GM23338 (cell line): ENCODE data around the gene GGA2. TPM values are rescaled to one million over a fixed set of nuclear protein-coding genes. Genes with fewer than 3 reads are reported as not detected.

Experiments used
- ATAC-seq: fragments of 200-7000 bp; cut with Tn5 transposase; 3 replicates; pipeline ENCODE4 v1.9.1; 2020
- DNase-seq: peaks from one replicate; pipeline ENCODE4 v3.0.0-alpha.2; 2015; ENCODE audit warnings: low spot score
- H2AFZ ChIP-seq: fragments of 200-600 bp; sonication (generic); 2 replicates; pipeline ENCODE4 v1.8.0; 2016; ENCODE audit warnings: antibody characterized with exemption, mild to moderate bottlenecking, moderate library complexity
- H3F3A ChIP-seq: fragments of 200-600 bp; sonication (generic); replicated peaks from 2 replicates; pipeline ENCODE4 v1.8.0; 2017; ENCODE audit warnings: antibody characterized with exemption, mixed run types, low read depth
- H3K27ac ChIP-seq: fragments of 200-600 bp; sonication (generic); 2 replicates; pipeline ENCODE4 v1.6.1; 2016; ENCODE audit warnings: low read depth
- H3K27me3 ChIP-seq: fragments of 200-600 bp; sonication (generic); 2 replicates; pipeline ENCODE4 v1.8.0; 2016; ENCODE audit warnings: mild to moderate bottlenecking, mixed run types, moderate library complexity; ENCODE audit not compliant: insufficient read depth
- H3K36me3 ChIP-seq: fragments of 200-600 bp; sonication (generic); 2 replicates; pipeline ENCODE4 v1.8.0; 2016; ENCODE audit warnings: mild to moderate bottlenecking; ENCODE audit not compliant: insufficient read depth
- H3K4me1 ChIP-seq: fragments of 200-600 bp; sonication (generic); 2 replicates; pipeline ENCODE4 v1.8.0; 2016; ENCODE audit warnings: mild to moderate bottlenecking, moderate library complexity; ENCODE audit not compliant: insufficient read depth
- H3K4me2 ChIP-seq: fragments of 200-600 bp; sonication (generic); 2 replicates; pipeline ENCODE4 v1.7.1; 2017; ENCODE audit warnings: mixed run types
- H3K4me3 ChIP-seq: fragments of 200-600 bp; sonication (generic); 2 replicates; pipeline ENCODE4 v1.6.1; 2016; ENCODE audit warnings: mixed run types
- H3K79me2 ChIP-seq: fragments of 200-600 bp; sonication (generic); replicated peaks from 2 replicates; pipeline ENCODE4 v1.8.0; 2017; ENCODE audit warnings: mild to moderate bottlenecking; ENCODE audit not compliant: insufficient read depth
- H3K9me2 ChIP-seq: fragments of 200-600 bp; sonication (generic); 2 replicates; pipeline ENCODE4 v1.8.0; 2017; ENCODE audit not compliant: insufficient read depth
- H4K20me1 ChIP-seq: fragments of 200-600 bp; sonication (generic); replicated peaks from 2 replicates; pipeline ENCODE4 v1.8.0; 2017; ENCODE audit warnings: mild to moderate bottlenecking; ENCODE audit not compliant: insufficient read depth
- H3K27ac Mint-ChIP-seq: 2 replicates; pipeline ENCODE4 v1.8.0; 2020; ENCODE audit warnings: inconsistent platforms, mild to moderate bottlenecking, moderate library complexity, mixed read lengths
- H3K27me3 Mint-ChIP-seq: 3 replicates; pipeline ENCODE4 v1.8.0; 2022; ENCODE audit warnings: low read depth, mild to moderate bottlenecking, moderate library complexity, mixed read lengths, inconsistent platforms; ENCODE audit not compliant: insufficient read depth, poor library complexity
- H3K36me3 Mint-ChIP-seq: 3 replicates; pipeline ENCODE4 v1.8.0; 2021; ENCODE audit warnings: low read depth, mild to moderate bottlenecking, inconsistent platforms, moderate library complexity, mixed read lengths
- H3K4me1 Mint-ChIP-seq: 3 replicates; pipeline ENCODE4 v1.8.0; 2020; ENCODE audit warnings: mild to moderate bottlenecking, inconsistent platforms, mixed read lengths
- H3K4me3 Mint-ChIP-seq: 3 replicates; pipeline ENCODE4 v1.8.0; 2021; ENCODE audit warnings: moderate library complexity, mild to moderate bottlenecking, inconsistent platforms, mixed read lengths
- H3K9me3 Mint-ChIP-seq: 3 replicates; pipeline ENCODE4 v1.8.0; 2020; ENCODE audit warnings: moderate library complexity, mild to moderate bottlenecking, inconsistent platforms, mixed read lengths
- CREB1 ChIP-seq: fragments of 250-450 bp; sonication (Bioruptor Pico); IDR thresholded peaks from 2 replicates; pipeline ENCODE4 v1.5.0; 2020; ENCODE audit warnings: low read depth, mild to moderate bottlenecking, moderate library complexity
- EZH2 ChIP-seq: fragments of 200-600 bp; sonication (generic); IDR thresholded peaks from one replicate; pipeline ENCODE4 v1.8.0; 2017; ENCODE audit warnings: antibody characterized with exemption, mild to moderate bottlenecking, low read depth; ENCODE audit not compliant: unreplicated experiment
- EZH2phosphoT487 ChIP-seq: fragments of 200-600 bp; sonication (generic); IDR thresholded peaks from one replicate; pipeline ENCODE4 v1.8.1; 2018; ENCODE audit warnings: antibody characterized with exemption; ENCODE audit not compliant: unreplicated experiment
- JUNB ChIP-seq: IDR thresholded peaks from one replicate; pipeline ENCODE4 v1.6.1; 2016; ENCODE audit warnings: antibody characterized with exemption; ENCODE audit not compliant: unreplicated experiment
- NANOG ChIP-seq: IDR thresholded peaks from 2 replicates; pipeline ENCODE4 v1.6.1; 2016; ENCODE audit warnings: antibody characterized with exemption, borderline replicate concordance
- POLR2AphosphoS5 ChIP-seq: IDR thresholded peaks from 2 replicates; pipeline ENCODE4 v1.6.1; 2016; ENCODE audit warnings: antibody characterized with exemption, low read depth
- STAT1 ChIP-seq: IDR thresholded peaks from one replicate; pipeline ENCODE4 v1.6.1; 2016; ENCODE audit warnings: antibody characterized with exemption; ENCODE audit not compliant: unreplicated experiment
- ZNF114 ChIP-seq: fragments of 250-450 bp; sonication (Bioruptor Pico); IDR thresholded peaks from 2 replicates; pipeline ENCODE4 v1.5.0; 2020; ENCODE audit warnings: mild to moderate bottlenecking, moderate library complexity
- ZNF331 ChIP-seq: fragments of 250-450 bp; sonication (Bioruptor Pico); IDR thresholded peaks from 2 replicates; pipeline ENCODE4 v1.5.0; 2020; ENCODE audit warnings: low read depth, mild to moderate bottlenecking, moderate library complexity
- polyA plus RNA-seq: library from polyadenylated mRNA; unstranded; fragments of >200 nt; fragmentation: Nextera tagmentation; extraction: Ambion mirVana; gene quantifications from 2 replicates; pipeline ENCODE4 v1.2.1, GENCODE V29; 2016
- total RNA-seq: library from RNA; depleted of rRNA; stranded (reverse); fragments of >200 nt; shearing (Covaris generic); gene quantifications from 2 replicates; pipeline ENCODE4 v1.2.3, GENCODE V29; 2014
- TF ChIP-seq, protein P1 (sequence below): fragments of 250-450 bp; sonication (Bioruptor Pico); IDR thresholded peaks from 2 replicates; pipeline ENCODE4 v1.5.0; 2020; ENCODE audit warnings: mild to moderate bottlenecking, moderate library complexity
- TF ChIP-seq, protein P2 (sequence below): IDR thresholded peaks from one replicate; pipeline ENCODE4 v1.6.1; 2018; ENCODE audit warnings: antibody characterized with exemption; ENCODE audit not compliant: unreplicated experiment
- TF ChIP-seq, protein P3 (sequence below), 2 experiments: fragments of 200-600 bp in 1 of 2; sonication (generic) in 1 of 2; conservative IDR thresholded peaks; 2 replicates each; pipeline versions ENCODE4 v1.5.1 to v1.6.1; 2016 to 2017; ENCODE audit warnings: antibody characterized with exemption in 2 of 2, low read depth in 2 of 2, mild to moderate bottlenecking in 2 of 2, moderate library complexity in 1 of 2
- TF ChIP-seq, protein P4 (sequence below): IDR thresholded peaks from 2 replicates; pipeline ENCODE4 v1.6.1; 2016; ENCODE audit warnings: antibody characterized with exemption

Gene GGA2
- total and polyA plus RNA-seq, 2 experiments from 2014 or later = 40.3 to 76.6 TPM

DNA sequence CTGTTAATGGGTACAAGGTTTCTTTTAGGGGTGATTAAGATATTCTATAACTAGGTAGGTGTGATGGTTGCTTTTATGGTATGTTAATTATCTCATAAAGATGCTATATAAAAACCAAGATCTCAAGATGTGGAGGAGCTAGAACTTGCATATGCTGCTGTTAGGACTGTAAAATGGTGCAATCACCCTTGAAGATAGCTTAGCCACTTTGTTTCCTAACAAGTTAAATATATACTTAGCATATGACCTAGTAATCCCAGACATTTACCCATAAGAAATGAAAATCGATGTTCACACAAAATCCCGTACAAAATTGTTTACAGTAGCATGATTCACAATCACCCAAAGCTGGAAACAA lies 25.1 kb downstream of the GGA2 start:
- no peak for TF ChIP-seq ZNF331 (CRISPR knock-in tag)
- TF ChIP-seq POLR2AphosphoS5 = no peak
- TF ChIP-seq ZNF114 (CRISPR knock-in tag) = no peak
- TF ChIP-seq, protein P1, sequence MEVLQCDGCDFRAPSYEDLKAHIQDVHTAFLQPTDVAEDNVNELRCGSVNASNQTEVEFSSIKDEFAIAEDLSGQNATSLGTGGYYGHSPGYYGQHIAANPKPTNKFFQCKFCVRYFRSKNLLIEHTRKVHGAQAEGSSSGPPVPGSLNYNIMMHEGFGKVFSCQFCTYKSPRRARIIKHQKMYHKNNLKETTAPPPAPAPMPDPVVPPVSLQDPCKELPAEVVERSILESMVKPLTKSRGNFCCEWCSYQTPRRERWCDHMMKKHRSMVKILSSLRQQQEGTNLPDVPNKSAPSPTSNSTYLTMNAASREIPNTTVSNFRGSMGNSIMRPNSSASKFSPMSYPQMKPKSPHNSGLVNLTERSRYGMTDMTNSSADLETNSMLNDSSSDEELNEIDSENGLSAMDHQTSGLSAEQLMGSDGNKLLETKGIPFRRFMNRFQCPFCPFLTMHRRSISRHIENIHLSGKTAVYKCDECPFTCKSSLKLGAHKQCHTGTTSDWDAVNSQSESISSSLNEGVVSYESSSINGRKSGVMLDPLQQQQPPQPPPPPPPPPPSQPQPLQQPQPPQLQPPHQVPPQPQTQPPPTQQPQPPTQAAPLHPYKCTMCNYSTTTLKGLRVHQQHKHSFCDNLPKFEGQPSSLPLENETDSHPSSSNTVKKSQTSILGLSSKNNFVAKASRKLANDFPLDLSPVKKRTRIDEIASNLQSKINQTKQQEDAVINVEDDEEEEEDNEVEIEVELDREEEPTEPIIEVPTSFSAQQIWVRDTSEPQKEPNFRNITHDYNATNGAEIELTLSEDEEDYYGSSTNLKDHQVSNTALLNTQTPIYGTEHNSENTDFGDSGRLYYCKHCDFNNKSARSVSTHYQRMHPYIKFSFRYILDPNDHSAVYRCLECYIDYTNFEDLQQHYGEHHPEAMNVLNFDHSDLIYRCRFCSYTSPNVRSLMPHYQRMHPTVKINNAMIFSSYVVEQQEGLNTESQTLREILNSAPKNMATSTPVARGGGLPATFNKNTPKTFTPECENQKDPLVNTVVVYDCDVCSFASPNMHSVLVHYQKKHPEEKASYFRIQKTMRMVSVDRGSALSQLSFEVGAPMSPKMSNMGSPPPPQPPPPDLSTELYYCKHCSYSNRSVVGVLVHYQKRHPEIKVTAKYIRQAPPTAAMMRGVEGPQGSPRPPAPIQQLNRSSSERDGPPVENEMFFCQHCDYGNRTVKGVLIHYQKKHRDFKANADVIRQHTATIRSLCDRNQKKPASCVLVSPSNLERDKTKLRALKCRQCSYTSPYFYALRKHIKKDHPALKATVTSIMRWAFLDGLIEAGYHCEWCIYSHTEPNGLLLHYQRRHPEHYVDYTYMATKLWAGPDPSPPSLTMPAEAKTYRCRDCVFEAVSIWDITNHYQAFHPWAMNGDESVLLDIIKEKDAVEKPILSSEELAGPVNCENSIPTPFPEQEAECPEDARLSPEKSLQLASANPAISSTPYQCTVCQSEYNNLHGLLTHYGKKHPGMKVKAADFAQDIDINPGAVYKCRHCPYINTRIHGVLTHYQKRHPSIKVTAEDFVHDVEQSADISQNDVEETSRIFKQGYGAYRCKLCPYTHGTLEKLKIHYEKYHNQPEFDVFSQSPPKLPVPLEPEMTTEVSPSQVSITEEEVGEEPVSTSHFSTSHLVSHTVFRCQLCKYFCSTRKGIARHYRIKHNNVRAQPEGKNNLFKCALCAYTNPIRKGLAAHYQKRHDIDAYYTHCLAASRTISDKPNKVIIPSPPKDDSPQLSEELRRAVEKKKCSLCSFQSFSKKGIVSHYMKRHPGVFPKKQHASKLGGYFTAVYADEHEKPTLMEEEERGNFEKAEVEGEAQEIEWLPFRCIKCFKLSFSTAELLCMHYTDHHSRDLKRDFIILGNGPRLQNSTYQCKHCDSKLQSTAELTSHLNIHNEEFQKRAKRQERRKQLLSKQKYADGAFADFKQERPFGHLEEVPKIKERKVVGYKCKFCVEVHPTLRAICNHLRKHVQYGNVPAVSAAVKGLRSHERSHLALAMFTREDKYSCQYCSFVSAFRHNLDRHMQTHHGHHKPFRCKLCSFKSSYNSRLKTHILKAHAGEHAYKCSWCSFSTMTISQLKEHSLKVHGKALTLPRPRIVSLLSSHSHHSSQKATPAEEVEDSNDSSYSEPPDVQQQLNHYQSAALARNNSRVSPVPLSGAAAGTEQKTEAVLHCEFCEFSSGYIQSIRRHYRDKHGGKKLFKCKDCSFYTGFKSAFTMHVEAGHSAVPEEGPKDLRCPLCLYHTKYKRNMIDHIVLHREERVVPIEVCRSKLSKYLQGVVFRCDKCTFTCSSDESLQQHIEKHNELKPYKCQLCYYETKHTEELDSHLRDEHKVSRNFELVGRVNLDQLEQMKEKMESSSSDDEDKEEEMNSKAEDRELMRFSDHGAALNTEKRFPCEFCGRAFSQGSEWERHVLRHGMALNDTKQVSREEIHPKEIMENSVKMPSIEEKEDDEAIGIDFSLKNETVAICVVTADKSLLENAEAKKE (CRISPR knock-in tag) = no peak
- TF ChIP-seq STAT1 = no peak
- no peak for TF ChIP-seq JUNB
- TF ChIP-seq EZH2 = no peak
- TF ChIP-seq, protein P2, sequence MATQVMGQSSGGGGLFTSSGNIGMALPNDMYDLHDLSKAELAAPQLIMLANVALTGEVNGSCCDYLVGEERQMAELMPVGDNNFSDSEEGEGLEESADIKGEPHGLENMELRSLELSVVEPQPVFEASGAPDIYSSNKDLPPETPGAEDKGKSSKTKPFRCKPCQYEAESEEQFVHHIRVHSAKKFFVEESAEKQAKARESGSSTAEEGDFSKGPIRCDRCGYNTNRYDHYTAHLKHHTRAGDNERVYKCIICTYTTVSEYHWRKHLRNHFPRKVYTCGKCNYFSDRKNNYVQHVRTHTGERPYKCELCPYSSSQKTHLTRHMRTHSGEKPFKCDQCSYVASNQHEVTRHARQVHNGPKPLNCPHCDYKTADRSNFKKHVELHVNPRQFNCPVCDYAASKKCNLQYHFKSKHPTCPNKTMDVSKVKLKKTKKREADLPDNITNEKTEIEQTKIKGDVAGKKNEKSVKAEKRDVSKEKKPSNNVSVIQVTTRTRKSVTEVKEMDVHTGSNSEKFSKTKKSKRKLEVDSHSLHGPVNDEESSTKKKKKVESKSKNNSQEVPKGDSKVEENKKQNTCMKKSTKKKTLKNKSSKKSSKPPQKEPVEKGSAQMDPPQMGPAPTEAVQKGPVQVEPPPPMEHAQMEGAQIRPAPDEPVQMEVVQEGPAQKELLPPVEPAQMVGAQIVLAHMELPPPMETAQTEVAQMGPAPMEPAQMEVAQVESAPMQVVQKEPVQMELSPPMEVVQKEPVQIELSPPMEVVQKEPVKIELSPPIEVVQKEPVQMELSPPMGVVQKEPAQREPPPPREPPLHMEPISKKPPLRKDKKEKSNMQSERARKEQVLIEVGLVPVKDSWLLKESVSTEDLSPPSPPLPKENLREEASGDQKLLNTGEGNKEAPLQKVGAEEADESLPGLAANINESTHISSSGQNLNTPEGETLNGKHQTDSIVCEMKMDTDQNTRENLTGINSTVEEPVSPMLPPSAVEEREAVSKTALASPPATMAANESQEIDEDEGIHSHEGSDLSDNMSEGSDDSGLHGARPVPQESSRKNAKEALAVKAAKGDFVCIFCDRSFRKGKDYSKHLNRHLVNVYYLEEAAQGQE = no peak
- TF ChIP-seq, protein P3, sequence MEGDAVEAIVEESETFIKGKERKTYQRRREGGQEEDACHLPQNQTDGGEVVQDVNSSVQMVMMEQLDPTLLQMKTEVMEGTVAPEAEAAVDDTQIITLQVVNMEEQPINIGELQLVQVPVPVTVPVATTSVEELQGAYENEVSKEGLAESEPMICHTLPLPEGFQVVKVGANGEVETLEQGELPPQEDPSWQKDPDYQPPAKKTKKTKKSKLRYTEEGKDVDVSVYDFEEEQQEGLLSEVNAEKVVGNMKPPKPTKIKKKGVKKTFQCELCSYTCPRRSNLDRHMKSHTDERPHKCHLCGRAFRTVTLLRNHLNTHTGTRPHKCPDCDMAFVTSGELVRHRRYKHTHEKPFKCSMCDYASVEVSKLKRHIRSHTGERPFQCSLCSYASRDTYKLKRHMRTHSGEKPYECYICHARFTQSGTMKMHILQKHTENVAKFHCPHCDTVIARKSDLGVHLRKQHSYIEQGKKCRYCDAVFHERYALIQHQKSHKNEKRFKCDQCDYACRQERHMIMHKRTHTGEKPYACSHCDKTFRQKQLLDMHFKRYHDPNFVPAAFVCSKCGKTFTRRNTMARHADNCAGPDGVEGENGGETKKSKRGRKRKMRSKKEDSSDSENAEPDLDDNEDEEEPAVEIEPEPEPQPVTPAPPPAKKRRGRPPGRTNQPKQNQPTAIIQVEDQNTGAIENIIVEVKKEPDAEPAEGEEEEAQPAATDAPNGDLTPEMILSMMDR (conservative IDR thresholded peaks at IDR 0.05; ENCODE audit: low read depth in 2 of 2) = no peak
- no peak for TF ChIP-seq CREB1 (CRISPR knock-in tag)
- TF ChIP-seq EZH2phosphoT487 = no peak
- no peak for TF ChIP-seq NANOG
- TF ChIP-seq, protein P4, sequence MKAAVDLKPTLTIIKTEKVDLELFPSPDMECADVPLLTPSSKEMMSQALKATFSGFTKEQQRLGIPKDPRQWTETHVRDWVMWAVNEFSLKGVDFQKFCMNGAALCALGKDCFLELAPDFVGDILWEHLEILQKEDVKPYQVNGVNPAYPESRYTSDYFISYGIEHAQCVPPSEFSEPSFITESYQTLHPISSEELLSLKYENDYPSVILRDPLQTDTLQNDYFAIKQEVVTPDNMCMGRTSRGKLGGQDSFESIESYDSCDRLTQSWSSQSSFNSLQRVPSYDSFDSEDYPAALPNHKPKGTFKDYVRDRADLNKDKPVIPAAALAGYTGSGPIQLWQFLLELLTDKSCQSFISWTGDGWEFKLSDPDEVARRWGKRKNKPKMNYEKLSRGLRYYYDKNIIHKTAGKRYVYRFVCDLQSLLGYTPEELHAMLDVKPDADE = no peak
- no peak overlapping the region for H2AFZ ChIP-seq
- H3K4me1 ChIP-seq = no peaks in the 10 kb centered on the region
- H4K20me1 ChIP-seq = peaks cover 8% of the 10 kb centered on the region
- no peaks in the 10 kb centered on the region for H3K9me2 ChIP-seq
- H3F3A ChIP-seq = peaks cover 5% of the 10 kb centered on the region; the same call in 1 of the 2 replicates
- Mint-ChIP-seq H3K27me3 (peaks cover 1% of the 10 kb centered on the region), H3K36me3 (peaks cover 91% of the 10 kb centered on the region), H3K4me1 (no peaks in the 10 kb centered on the region), H3K4me3 (no peak overlapping the region), H3K27ac (no peak overlapping the region), H3K9me3 (no peaks in the 10 kb centered on the region)
- H3K27ac ChIP-seq = no peak overlapping the region
- no peak overlapping the region for H3K4me3 ChIP-seq
- no peak for ATAC-seq
- no peaks in the 10 kb centered on the region for H3K79me2 ChIP-seq
- H3K36me3 ChIP-seq = peaks cover 63% of the 10 kb centered on the region
- H3K27me3 ChIP-seq = no peaks in the 10 kb centered on the region
- no peak overlapping the region for H3K4me2 ChIP-seq
- DNase-seq = no peak
